SK-N-SH (cell line): ENCODE measurements around the gene GXYLT2. TPM values are rescaled to one million over a fixed set of nuclear protein-coding genes. Genes with fewer than 3 reads are reported as not detected.

Experiments used
- CTCF ChIA-PET: fragments of 300-600, 350-600 bp; formaldehyde crosslinking; extraction: SDS; loops from one replicate; lab custom pipeline; 2021; lab: Yijun Ruan, JAX
- POLR2A ChIA-PET: fragments of 350-600 bp; sonication (Branson Sonifier 250); formaldehyde crosslinking; extraction: SDS; loops from one replicate; lab custom pipeline; 2020; ENCODE audit warnings: antibody characterized with exemption, inconsistent platforms; lab: Yijun Ruan, JAX
- DNase-seq: peaks from one replicate; pipeline ENCODE4 v3.0.0; 2012
- H2AFZ ChIP-seq: fragments of 200-600 bp; sonication (generic); 2 replicates; pipeline ENCODE4 v1.8.1; 2016; ENCODE audit warnings: antibody characterized with exemption, mild to moderate bottlenecking, low read depth
- H3F3A ChIP-seq: fragments of 200-600 bp; sonication (generic); replicated peaks from 2 replicates; pipeline ENCODE3; 2016; ENCODE audit warnings: antibody characterized with exemption, mild to moderate bottlenecking; ENCODE audit not compliant: insufficient read depth
- H3K27ac ChIP-seq, 2 experiments: fragments of 200-500 bp in 1 of 2; fragments of 200-600 bp in 1 of 2; sonication (Bioruptor generic) in 1 of 2; sonication (generic), shearing (Covaris generic) in 1 of 2; 2 replicates each; pipeline versions ENCODE4 v1.5.1 to v1.6.1; 2014 to 2016; ENCODE audit warnings: low read depth in 2 of 2, inconsistent platforms in 1 of 2, low read length in 1 of 2, mild to moderate bottlenecking in 1 of 2, mixed read lengths in 1 of 2
- H3K27me3 ChIP-seq: fragments of 200-600 bp; sonication (generic), shearing (Covaris generic); 2 replicates; pipeline ENCODE4 v1.6.1; 2016; ENCODE audit warnings: mixed run types; ENCODE audit not compliant: insufficient read depth
- H3K36me3 ChIP-seq, 2 experiments: fragments of 200-500 bp in 1 of 2; fragments of 200-600 bp in 1 of 2; sonication (Bioruptor generic) in 1 of 2; sonication (generic) in 1 of 2; replicated peaks in 1 of 2; 2 replicates each; pipeline versions ENCODE3 to v1.5.1; 2014 to 2016; ENCODE audit warnings: low read length in 1 of 2, mild to moderate bottlenecking in 1 of 2; ENCODE audit not compliant: insufficient read depth in 2 of 2, control insufficient read depth in 1 of 2
- H3K4me1 ChIP-seq, 2 experiments: fragments of 200-500 bp in 1 of 2; fragments of 200-600 bp in 1 of 2; sonication (Bioruptor generic) in 1 of 2; sonication (generic), shearing (Covaris generic) in 1 of 2; 2 replicates each; pipeline versions ENCODE4 v1.5.1 to v1.6.1; 2014 to 2016; ENCODE audit warnings: low read depth in 1 of 2, low read length in 1 of 2, mixed run types in 1 of 2; ENCODE audit not compliant: insufficient read depth in 2 of 2, control insufficient read depth in 1 of 2
- H3K4me2 ChIP-seq: fragments of 200-600 bp; sonication (generic), shearing (Covaris generic); 2 replicates; pipeline ENCODE4 v1.6.1; 2017; ENCODE audit warnings: mixed run types
- H3K4me3 ChIP-seq, 2 experiments: fragments of 200-500 bp in 1 of 2; fragments of 200-600 bp in 1 of 2; sonication (Bioruptor generic) in 1 of 2; sonication (generic), shearing (Covaris generic) in 1 of 2; 2 replicates each; pipeline versions ENCODE4 v1.5.1 to v1.8.1; 2014 to 2016; ENCODE audit warnings: low read depth in 2 of 2, inconsistent platforms in 1 of 2, low read length in 1 of 2, mild to moderate bottlenecking in 1 of 2, mixed read lengths in 1 of 2, moderate library complexity in 1 of 2
- H3K79me2 ChIP-seq: fragments of 200-600 bp; sonication (generic); 2 replicates; pipeline ENCODE4 v1.8.1; 2017; ENCODE audit warnings: mild to moderate bottlenecking; ENCODE audit not compliant: insufficient read depth
- H3K9ac ChIP-seq: fragments of 200-600 bp; sonication (generic); 2 replicates; pipeline ENCODE4 v1.6.1; 2017; ENCODE audit warnings: mixed run types
- H3K9me2 ChIP-seq: fragments of 200-600 bp; sonication (generic); 2 replicates; pipeline ENCODE4 v1.6.1; 2017; ENCODE audit warnings: mixed run types
- H3K9me3 ChIP-seq: fragments of 200-600 bp; sonication (generic); 2 replicates; pipeline ENCODE4 v1.6.1; 2017; ENCODE audit warnings: mixed run types, mild to moderate bottlenecking, moderate library complexity
- H4K20me1 ChIP-seq: fragments of 200-600 bp; sonication (generic); 2 replicates; pipeline ENCODE4 v1.6.1; 2017; ENCODE audit warnings: mild to moderate bottlenecking, mixed run types; ENCODE audit not compliant: insufficient read depth
- ELF1 ChIP-seq: IDR thresholded peaks from 2 replicates; pipeline ENCODE4 v1.4.0; 2012
- EP300 ChIP-seq, 2 experiments: IDR thresholded peaks; 2 replicates each; pipeline versions ENCODE4 v1.4.0 to v1.6.1; 2012; ENCODE audit warnings: borderline replicate concordance in 1 of 2, low read depth in 1 of 2, low read length in 1 of 2
- FOSL2 ChIP-seq: IDR thresholded peaks from 2 replicates; pipeline ENCODE4 v1.4.0; 2012; ENCODE audit warnings: low read depth, mild to moderate bottlenecking, moderate library complexity, borderline replicate concordance
- IRF3 ChIP-seq: fragments of 150-350 bp; IDR thresholded peaks from 2 replicates; pipeline ENCODE4 v1.6.1; 2016; ENCODE audit warnings: mild to moderate bottlenecking, low read depth, low read length
- JUND ChIP-seq: IDR thresholded peaks from 2 replicates; pipeline ENCODE4 v1.4.0; 2012
- MAX ChIP-seq: IDR thresholded peaks from 2 replicates; pipeline ENCODE4 v1.4.0; 2012; ENCODE audit warnings: low read depth
- NRF1 ChIP-seq: IDR thresholded peaks from 2 replicates; pipeline ENCODE4 v1.6.1; 2012; ENCODE audit warnings: low read depth, mild to moderate bottlenecking, low read length
- RAD21 ChIP-seq: IDR thresholded peaks from 2 replicates; pipeline ENCODE4 v1.6.1; 2012; ENCODE audit warnings: mild to moderate bottlenecking, low read length
- REST ChIP-seq: IDR thresholded peaks from 2 replicates; pipeline ENCODE4 v1.6.1; 2012; ENCODE audit warnings: mild to moderate bottlenecking, low read depth, low read length, moderate library complexity
- RFX5 ChIP-seq: IDR thresholded peaks from 2 replicates; pipeline ENCODE4 v1.6.1; 2012; ENCODE audit warnings: mild to moderate bottlenecking, improper control_type of control experiment, low read length
- RXRA ChIP-seq: IDR thresholded peaks from 2 replicates; pipeline ENCODE4 v1.4.0; 2012; ENCODE audit warnings: low read depth, mild to moderate bottlenecking, borderline replicate concordance
- SIN3A ChIP-seq: IDR thresholded peaks from 2 replicates; pipeline ENCODE4 v1.6.1; 2012; ENCODE audit warnings: low read depth, mild to moderate bottlenecking, low read length, moderate library complexity, borderline replicate concordance
- TAF1 ChIP-seq: IDR thresholded peaks from 2 replicates; pipeline ENCODE4 v1.6.1; 2012; ENCODE audit warnings: low read depth, mild to moderate bottlenecking, low read length, moderate library complexity, borderline replicate concordance
- TCF12 ChIP-seq: IDR thresholded peaks from 2 replicates; pipeline ENCODE4 v1.4.0; 2012
- YY1 ChIP-seq: IDR thresholded peaks from 2 replicates; pipeline ENCODE4 v1.4.0; 2012; ENCODE audit warnings: low read depth, mild to moderate bottlenecking
- ZBTB33 ChIP-seq: IDR thresholded peaks from 2 replicates; pipeline ENCODE4 v1.4.0; 2012; ENCODE audit warnings: low read depth, borderline replicate concordance
- WGBS: methylation state at CpG from one replicate; pipeline ENCODE4 v1.1.6; 2017; ENCODE audit warnings: low lambda C conversion rate; 5-methylcytosine and 5-hydroxymethylcytosine counted together
- polyA plus RNA-seq, 3 experiments: library from polyadenylated mRNA; depleted of rRNA; stranded (reverse); fragments of >200 nt; gene quantifications; 2 replicates each; pipeline ENCODE4 v1.2.3, GENCODE V29; 2012

GXYLT2 gene
- polyA plus RNA-seq, 1 of the 3 experiments (the other 2 are of a cell fraction) = 9.1 TPM

GRCh38 chr3:72990701-72991395 lies 103.0 kb downstream of the GXYLT2 start:
- no peaks in the 10 kb centered on the region for H3K36me3 ChIP-seq
- H3K4me3 ChIP-seq = no peak overlapping the region
- no peaks in the 10 kb centered on the region for H4K20me1 ChIP-seq
- H3K9me2 ChIP-seq = no peaks in the 10 kb centered on the region
- 0 out of 2 replicates have a peak, but pooled peaks cover 2% of the 10 kb centered on the region for H3K9me3 ChIP-seq
- H3K9ac ChIP-seq = no peak overlapping the region
- no peaks in the 10 kb centered on the region for H3K79me2 ChIP-seq
- H3F3A ChIP-seq = no peaks in the 10 kb centered on the region
- CTCF ChIA-PET = no interaction called here
- TF ChIP-seq RFX5 (no peak), JUND (no peak), RAD21 (no peak), EP300 (IDR thresholded peaks at IDR 0.05; ENCODE audit: borderline replicate concordance in 1 of 2, low read depth in 1 of 2, low read length in 1 of 2) (no peak), SIN3A (no peak), IRF3 (no peak), RXRA (no peak), YY1 (no peak), NRF1 (no peak), MAX (no peak), ZBTB33 (no peak), FOSL2 (no peak), REST (no peak), TAF1 (no peak), ELF1 (no peak), TCF12 (no peak)
- no peak for DNase-seq
- 79% methylated on average over 5 of the region's 5 CpGs for WGBS
- POLR2A ChIA-PET = no interaction called here
- no peaks in the 10 kb centered on the region for H3K4me1 ChIP-seq
- H3K27ac ChIP-seq = no peak overlapping the region
- no peak overlapping the region for H3K4me2 ChIP-seq
- no peak overlapping the region for H2AFZ ChIP-seq
- H3K27me3 ChIP-seq = no peaks in the 10 kb centered on the region
